Mucosa of rectum (tissue), 2 donors: ENCODE results near the gene HP.
"Not testable (repeated sequence)": the region's sequence is repeated elsewhere in the genome, so short reads cannot be mapped to it uniquely, and the experiment has no call there.

Experiments
- H3K27ac ChIP-seq, 2 donors: one replicate each; pipeline ENCODE4 v1.7.0; 2013; ENCODE audit warnings: inconsistent platforms in 2 of 2, low read depth in 2 of 2, low read length in 2 of 2
- H3K27me3 ChIP-seq, 2 donors: one replicate each; pipeline ENCODE4 v1.7.0; 2013; ENCODE audit warnings: low read length in 2 of 2; ENCODE audit not compliant: control insufficient read depth in 2 of 2, insufficient read depth in 2 of 2
- H3K36me3 ChIP-seq, 2 donors: one replicate each; pipeline ENCODE4 v1.7.0; 2013; ENCODE audit warnings: low read length in 2 of 2; ENCODE audit not compliant: control insufficient read depth in 2 of 2, insufficient read depth in 2 of 2
- H3K4me1 ChIP-seq, 2 donors: one replicate each; pipeline ENCODE4 v1.7.0; 2013; ENCODE audit warnings: low read length in 2 of 2, mild to moderate bottlenecking in 1 of 2; ENCODE audit not compliant: control insufficient read depth in 2 of 2, insufficient read depth in 2 of 2
- H3K4me3 ChIP-seq, 2 donors: one replicate each; pipeline ENCODE4 v1.7.0; 2013; ENCODE audit warnings: low read length in 2 of 2
- H3K9ac ChIP-seq, 2 donors: one replicate each; pipeline ENCODE4 v1.7.0; 2013; ENCODE audit warnings: low read length in 2 of 2, low read depth in 1 of 2, mild to moderate bottlenecking in 1 of 2
- H3K9me3 ChIP-seq, 2 donors: one replicate each; pipeline ENCODE4 v1.7.0; 2013; ENCODE audit warnings: low read length in 2 of 2; ENCODE audit not compliant: control insufficient read depth in 2 of 2
- donor health status: healthy.
- donor health status: Normal muscosa, but diverticular disease.

The HP gene

DNA sequence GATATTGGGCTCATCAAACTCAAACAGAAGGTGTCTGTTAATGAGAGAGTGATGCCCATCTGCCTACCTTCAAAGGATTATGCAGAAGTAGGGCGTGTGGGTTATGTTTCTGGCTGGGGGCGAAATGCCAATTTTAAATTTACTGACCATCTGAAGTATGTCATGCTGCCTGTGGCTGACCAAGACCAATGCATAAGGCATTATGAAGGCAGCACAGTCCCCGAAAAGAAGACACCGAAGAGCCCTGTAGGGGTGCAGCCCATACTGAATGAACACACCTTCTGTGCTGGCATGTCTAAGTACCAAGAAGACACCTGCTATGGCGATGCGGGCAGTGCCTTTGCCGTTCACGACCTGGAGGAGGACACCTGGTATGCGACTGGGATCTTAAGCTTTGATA, 6.1 kb downstream of the HP start:
- no peak overlapping the region for H3K4me3 ChIP-seq
- no peak overlapping the region for H3K9ac ChIP-seq
- H3K36me3 ChIP-seq, result no peaks in the 10 kb centered on the region
- no peaks in the 10 kb centered on the region for H3K4me1 ChIP-seq
- no peak overlapping the region for H3K27ac ChIP-seq
- no peaks in the 10 kb centered on the region for H3K27me3 ChIP-seq
- H3K9me3 ChIP-seq, result no peaks in the 10 kb centered on the region

DNA sequence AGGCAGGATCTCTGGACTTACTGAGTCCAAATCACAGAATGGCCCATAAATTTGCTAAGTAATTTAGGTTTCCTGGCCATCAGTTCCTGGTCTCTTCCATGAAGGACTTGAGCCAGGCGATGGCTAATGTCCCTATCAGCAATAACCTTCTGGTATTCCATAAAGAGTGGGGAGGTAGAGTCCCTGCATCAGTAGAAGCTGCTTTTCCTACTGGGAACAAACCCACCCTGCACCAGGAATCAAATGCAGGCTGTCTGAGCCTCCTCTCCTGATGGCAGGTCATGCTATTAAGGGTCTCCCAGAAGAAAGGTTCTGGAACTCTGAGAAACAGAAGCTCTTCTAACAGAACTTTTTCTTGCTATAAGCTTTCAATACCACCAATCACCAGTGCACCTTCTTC, 7.3 kb downstream of the HP start:
- no peak overlapping the region for H3K4me3 ChIP-seq
- no peaks in the 10 kb centered on the region for H3K36me3 ChIP-seq
- no peak overlapping the region for H3K27ac ChIP-seq
- no peak overlapping the region for H3K9ac ChIP-seq
- no peaks in the 10 kb centered on the region for H3K4me1 ChIP-seq
- no peaks in the 10 kb centered on the region for H3K27me3 ChIP-seq
- H3K9me3 ChIP-seq, result no peaks in the 10 kb centered on the region

DNA sequence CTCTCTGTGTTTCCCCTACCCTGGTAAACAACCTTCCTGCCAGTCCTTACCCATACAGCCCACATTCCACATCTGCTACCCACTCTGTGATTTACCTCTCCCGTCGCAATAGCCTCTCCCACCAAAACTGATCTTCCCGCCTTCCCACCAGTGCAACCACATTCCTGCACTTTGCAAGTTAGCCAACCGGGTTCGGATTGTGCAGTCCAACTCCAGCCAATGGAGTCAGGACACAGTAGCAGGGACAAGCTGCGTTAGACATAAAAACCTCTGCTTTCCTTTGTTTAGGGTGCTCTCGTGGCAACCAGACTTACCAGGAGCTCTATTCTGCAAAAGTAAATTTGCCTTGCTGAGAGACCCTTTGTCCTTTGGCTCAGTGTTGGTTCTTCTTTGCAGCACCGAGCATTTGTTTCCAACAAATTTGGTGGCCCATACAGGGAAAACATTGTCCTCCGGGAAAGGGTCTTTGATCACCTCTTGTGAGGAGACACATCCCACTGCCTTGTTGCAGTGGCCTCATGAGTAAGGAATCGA, 10.1 kb downstream of the HP start:
- no peak overlapping the region for H3K9ac ChIP-seq
- H3K4me1 ChIP-seq, result no peaks in the 10 kb centered on the region
- H3K4me3 ChIP-seq, result no peak overlapping the region
- no peaks in the 10 kb centered on the region for H3K36me3 ChIP-seq
- no peaks in the 10 kb centered on the region for H3K27me3 ChIP-seq
- H3K27ac ChIP-seq, result no peak overlapping the region
- no peaks in the 10 kb centered on the region for H3K9me3 ChIP-seq

DNA sequence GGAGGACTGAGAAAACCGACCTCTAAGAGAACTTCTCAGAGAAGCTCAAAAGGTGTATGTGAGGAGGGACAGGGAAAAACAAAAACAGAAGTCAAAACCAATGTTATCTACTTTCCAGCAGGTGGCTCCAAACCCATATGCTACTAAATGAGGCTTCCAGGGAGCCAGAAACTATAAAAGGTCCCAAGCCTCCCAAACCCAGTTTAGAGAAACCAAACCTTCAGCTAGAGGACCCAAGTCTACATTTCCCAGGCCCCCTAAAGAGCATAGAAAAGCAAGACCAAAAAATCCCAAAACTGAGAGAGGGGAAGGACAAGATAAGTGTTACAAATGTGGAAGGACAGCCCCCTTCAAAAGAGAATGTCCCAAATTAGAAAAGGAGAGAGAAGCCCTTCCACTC, 12.4 kb downstream of the HP start:
- H3K4me1 ChIP-seq, result no peaks in the 10 kb centered on the region
- no peaks in the 10 kb centered on the region for H3K27me3 ChIP-seq
- no peaks in the 10 kb centered on the region for H3K36me3 ChIP-seq
- H3K4me3 ChIP-seq, result no peak overlapping the region
- no peaks in the 10 kb centered on the region for H3K9me3 ChIP-seq
- no peak overlapping the region for H3K9ac ChIP-seq
- no peak overlapping the region for H3K27ac ChIP-seq

DNA sequence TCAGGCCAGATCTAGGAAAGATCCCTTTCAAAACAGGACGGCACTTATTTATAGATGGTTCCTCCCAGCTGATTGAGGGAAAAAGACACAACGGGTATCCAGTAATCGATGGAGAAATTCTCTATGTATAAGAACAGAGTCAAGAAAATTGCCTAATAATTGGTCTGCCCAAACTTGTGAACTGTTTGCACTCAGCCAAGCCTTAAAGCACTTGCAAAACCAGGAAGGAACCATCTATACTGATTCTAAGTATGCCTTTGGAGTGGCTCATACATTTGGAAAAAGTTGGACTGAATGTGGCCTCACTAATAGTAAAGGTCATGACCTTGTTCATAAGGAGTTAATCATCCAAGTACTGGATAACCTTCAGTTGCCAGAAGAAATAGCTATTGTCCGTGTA, 14.6 kb downstream of the HP start:
- Histone ChIP-seq H3K27me3 (no peaks in the 10 kb centered on the region), H3K36me3 (no peaks in the 10 kb centered on the region), H3K9me3 (no peaks in the 10 kb centered on the region), H3K4me3 (no peak overlapping the region), H3K27ac (no peak overlapping the region), H3K9ac (no peak overlapping the region), H3K4me1 (no peaks in the 10 kb centered on the region)

DNA sequence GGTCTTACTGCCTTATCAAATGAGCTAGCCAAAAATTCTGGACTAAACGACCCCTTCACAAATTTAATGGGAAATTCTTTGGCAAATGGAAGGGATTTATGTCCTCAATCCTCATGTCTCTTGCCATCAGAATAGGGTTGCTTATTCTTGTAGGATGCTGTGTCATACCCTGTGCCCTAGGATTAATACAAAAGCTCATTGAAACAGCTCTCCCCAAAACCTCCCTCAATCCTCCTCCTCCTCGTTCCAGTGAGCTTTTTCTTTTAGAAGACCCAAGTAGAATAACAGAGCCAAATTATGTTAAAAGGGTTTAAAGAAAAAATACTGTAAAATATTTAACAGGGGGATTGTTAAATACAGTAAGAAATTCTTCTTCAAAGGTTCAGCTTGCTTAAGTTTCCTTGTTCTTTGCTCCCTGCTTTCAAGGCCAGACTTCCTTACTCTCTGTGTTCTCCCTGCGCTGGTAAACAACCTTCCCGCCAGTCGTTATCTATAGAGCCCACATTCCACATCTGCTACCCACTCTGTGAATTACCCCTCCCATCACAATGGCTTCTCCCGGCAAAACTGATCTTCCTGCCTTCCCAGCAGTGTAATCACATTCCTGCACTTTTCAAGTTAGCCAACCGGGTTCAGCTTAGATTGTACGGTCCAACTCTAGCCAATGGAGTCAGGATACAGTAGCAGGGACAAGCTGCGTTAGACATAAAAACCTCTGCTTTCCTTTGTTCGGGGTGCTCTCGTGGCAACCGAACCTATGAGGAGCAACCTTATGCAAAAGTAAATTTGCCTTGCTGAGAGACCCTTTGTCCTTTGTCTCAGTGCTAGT, 18.4 kb downstream of the HP start:
- Histone ChIP-seq H3K27me3 (no peaks in the 10 kb centered on the region), H3K9me3 (no peaks in the 10 kb centered on the region), H3K36me3 (peaks cover 0 to under 1% of the 10 kb centered on the region in 2 donors), H3K27ac (no peak overlapping the region), H3K4me1 (no peaks in the 10 kb centered on the region), H3K4me3 (no peak overlapping the region), H3K9ac (no peak overlapping the region)

DNA sequence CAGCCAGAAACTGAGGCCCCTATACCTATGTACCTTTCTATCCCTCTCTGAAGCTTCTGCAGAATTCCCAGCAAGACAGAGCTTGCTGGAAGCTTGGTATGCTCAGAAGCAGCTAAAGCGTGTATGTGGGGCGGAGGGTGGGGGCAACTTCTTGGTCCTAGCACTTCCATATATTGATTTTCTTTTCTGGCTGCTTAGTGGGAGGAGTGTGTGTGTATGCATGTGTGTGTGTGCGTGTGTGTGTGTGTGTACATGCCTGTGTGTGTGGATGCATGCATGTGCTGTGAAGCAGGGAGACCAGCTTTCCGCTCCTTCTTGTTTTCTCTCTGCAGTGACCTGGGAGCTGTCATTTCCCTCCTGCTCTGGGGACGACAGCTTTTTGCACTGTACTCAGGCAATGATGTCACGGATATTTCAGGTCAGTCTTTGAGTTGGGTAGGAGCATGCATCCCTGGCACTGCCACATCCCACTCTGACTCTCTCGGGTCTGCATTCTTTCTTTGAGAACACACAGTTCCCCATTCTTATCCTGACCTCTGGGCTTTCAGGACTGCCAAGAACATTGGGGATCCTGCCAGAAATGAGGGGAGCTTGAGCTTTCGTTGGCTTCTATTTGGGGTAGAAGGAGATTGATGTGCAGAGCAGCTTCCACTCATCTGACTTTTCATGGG, 19.4 kb downstream of the HP start:
- Histone ChIP-seq H3K36me3 (peaks cover 0 to 3% of the 10 kb centered on the region in 2 donors), H3K4me3 (no peak overlapping the region), H3K27ac (no peak overlapping the region), H3K9me3 (no peaks in the 10 kb centered on the region), H3K4me1 (no peaks in the 10 kb centered on the region), H3K9ac (no peak overlapping the region), H3K27me3 (no peaks in the 10 kb centered on the region)

DNA sequence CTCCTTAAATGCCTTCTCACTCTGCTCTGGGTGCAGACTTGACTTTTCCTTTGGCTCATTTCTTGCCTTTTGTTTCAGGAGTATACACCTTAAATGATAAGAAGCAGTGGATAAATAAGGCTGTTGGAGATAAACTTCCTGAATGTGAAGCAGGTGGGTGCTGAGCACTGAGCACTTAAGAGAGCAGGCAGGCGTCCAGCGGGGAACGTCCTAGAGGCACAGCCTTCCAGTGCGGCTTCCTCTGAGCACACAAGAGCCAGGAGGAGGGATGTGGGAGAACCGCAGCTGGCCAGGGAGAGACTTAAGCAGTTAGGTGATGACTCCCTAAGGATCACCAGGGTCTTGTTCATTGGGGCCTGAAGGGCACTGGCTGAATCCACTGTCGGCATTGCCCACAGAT, 20.8 kb downstream of the HP start:
- not testable (repeated sequence) for H3K36me3 ChIP-seq, H3K4me1 ChIP-seq, H3K27me3 ChIP-seq, H3K9me3 ChIP-seq, H3K27ac ChIP-seq, H3K9ac ChIP-seq, H3K4me3 ChIP-seq

DNA sequence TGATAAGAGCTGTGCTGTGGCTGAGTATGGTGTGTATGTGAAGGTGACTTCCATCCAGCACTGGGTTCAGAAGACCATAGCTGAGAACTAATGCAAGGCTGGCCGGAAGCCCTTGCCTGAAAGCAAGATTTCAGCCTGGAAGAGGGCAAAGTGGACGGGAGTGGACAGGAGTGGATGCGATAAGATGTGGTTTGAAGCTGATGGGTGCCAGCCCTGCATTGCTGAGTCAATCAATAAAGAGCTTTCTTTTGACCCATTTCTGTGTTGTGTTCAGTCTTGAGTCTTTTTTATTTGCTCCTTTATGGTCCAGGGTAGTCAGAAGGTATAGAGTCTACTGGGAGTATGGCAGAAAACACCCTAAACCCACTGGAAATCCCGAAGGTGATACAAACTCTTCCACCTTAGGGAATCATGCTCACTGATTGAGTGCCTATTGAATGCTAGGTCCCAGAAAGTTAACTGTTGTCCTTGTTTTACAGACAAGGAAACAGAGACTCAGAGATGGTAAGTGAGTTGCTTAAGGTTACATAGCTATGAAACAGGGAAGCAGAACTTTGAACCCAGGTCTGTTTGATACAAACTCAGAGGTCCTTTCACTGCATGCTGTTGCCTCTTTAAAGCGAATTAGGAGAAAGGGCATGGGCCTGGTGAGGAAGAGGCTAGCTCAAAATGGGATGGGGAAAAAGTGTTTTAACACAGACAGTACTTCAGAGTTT, 22.8 kb downstream of the HP start:
- H3K9ac ChIP-seq, H3K27me3 ChIP-seq, H3K9me3 ChIP-seq, H3K4me3 ChIP-seq, H3K27ac ChIP-seq, H3K36me3 ChIP-seq, H3K4me1 ChIP-seq: not testable (repeated sequence)

DNA sequence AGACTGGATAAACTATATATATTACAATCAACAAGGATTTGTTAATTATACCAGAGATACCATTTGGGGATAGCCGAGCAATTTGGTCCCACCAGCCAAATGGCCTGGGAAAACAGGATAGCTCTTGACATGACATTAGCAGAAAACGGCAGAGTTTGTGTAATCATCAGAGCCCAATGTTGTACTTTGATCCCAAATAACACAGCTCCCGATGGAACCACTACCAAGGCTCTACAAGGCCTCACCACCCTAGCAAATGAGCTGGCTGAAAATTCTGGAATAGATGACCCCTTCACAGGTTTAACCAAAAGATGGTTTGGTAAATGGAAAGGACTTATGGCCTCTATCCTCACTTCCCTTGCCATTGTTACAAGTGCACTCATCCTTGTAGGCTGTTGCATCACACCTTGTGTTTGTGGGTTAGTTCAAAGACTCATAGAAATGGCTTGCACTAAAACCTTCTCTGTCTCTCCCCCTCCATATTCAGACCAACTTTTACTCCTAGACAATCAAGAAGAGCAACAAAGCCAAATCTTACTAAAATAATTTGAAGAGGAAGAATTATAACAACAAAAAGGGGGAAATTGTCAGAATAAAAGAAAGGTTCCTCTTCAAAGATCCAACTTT, 29.6 kb downstream of the HP start:
- Histone ChIP-seq H3K27ac (no peak overlapping the region), H3K9me3 (peaks cover 0 to 4% of the 10 kb centered on the region in 2 donors), H3K9ac (no peak overlapping the region), H3K4me1 (no peaks in the 10 kb centered on the region), H3K36me3 (peaks cover 34 to 37% of the 10 kb centered on the region in 2 donors), H3K27me3 (no peaks in the 10 kb centered on the region), H3K4me3 (no peak overlapping the region)
